HG03558 (cell line): ENCODE data around the gene OR5K1.

Experiments used
- ATAC-seq: cut with Tn5 transposase; IDR thresholded peaks from one replicate; pipeline ENCODE4 v1.9.1; 2021; ENCODE audit warnings: moderate number of reproducible peaks; ENCODE audit not compliant: unreplicated experiment; ENCODE audit errors: extremely low read depth

The OR5K1 gene

DNA sequence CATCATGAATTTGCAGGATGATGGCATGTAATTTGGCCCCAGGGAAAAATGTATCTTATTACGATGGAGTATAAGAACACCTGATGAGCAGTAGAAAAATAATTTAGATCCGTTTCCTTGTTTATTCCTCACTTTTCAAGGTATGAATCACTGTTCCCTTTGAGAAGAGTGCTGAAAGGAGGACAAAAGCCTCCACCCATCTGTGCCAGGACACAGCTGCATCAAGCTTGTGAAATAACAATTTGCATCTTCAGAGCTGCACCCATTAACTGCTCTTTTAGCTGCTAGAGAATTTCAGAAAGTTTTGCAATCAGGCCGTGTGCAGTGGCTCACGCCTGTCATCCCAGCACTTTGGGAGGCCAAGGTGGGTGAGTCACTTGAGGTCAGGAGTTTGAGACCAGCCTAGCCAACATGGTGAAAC is 50.1 kb downstream of the OR5K1 start:
- ATAC-seq = no peak

DNA sequence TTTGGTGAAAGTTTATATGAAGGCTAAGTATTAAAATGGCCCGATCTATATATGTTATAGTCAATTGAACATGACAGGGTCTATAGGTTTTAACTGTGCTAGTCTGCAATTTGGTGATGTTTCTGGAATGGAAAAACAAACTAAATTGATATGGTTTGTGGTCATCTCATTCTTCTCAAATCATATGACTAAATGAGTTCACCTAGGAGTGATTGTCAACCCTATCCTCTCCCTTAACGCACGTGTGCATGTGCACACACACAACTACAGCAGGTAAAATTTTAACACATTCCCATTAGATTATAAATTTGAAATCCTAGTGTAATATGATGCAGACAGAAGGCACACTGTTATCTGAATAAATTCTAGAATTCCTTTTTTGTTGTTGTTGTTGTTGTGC is 50.7 kb downstream of the OR5K1 start:
- ATAC-seq = no peak

GRCh38 chr3:98514948-98515347 is 51.9 kb downstream of the OR5K1 start:
- ATAC-seq = no peak

DNA sequence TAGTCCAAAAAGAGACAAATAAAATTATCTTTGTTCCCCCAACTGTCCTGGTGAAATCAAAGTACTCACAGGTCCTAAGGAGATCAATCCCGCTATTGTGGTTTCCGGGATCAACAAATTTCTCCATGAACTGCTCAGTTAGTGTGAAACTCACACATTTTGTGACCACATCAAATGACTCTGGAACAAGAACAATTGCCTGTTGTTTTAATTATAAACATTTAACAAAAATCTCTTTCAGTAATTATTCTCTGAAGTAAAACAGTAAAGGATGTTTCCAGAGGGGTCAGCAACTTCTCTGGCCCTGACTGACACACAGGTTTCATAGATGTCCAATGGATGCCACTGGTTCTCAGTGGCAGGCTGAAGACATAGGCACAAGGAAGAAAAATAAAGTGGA is 55.8 kb downstream of the OR5K1 start:
- no peak for ATAC-seq

GRCh38 chr3:98519351-98519750 is 56.4 kb downstream of the OR5K1 start:
- no peak for ATAC-seq

DNA sequence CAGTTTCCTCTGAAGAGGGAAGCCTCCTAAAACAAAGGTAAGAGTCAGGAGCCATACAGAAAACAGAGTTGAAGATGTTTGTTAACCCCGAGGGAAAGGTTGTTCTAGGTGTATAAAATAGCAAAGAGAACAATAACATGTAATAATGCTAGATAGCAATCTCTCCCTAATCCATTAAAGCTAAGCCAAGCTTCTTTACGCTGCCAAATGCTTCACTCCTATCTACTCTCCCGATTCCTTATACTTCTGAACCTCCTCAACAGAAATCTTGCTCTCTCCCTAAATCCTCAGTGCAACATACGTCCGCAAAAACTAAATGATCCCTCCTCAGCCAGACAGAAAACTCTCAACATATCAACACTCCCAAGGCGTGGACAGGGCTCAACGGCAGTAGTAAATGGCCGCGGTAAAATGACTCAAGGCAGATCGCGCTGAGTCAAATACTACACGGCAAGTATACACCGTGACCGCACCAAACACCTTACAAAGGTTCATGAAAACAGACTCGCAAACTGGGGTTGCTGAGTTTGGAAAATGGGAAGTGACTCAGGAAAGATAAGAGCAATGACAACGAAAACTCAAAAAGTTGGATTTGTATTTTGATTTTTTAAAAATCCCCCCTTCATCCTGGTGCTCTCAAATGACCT is 59.0 kb downstream of the OR5K1 start:
- peak; percentile 19 for ATAC-seq
